Colonic mucosa (tissue), 4 donors: ENCODE measurements around the gene TBC1D22A. TPM values are rescaled to one million over a fixed set of nuclear protein-coding genes. Genes with fewer than 3 reads are reported as not detected.
A peak's percentile ranks its signal among the peaks of the same experiment; 100 is the strongest.

Source experiments
- DNase-seq: peaks from one replicate; pipeline ENCODE4 v3.0.0-alpha.2; 2020
- H3K27ac ChIP-seq: fragments of 200-600 bp; one replicate; pipeline ENCODE4 v1.8.0; 2021
- H3K27me3 ChIP-seq: fragments of 200-600 bp; one replicate; pipeline ENCODE4 v1.8.0; 2021
- H3K36me3 ChIP-seq: fragments of 200-600 bp; one replicate; pipeline ENCODE4 v1.8.0; 2021
- H3K4me1 ChIP-seq: fragments of 200-600 bp; one replicate; pipeline ENCODE4 v1.8.0; 2021; ENCODE audit warnings: mild to moderate bottlenecking
- H3K4me3 ChIP-seq: fragments of 200-600 bp; one replicate; pipeline ENCODE4 v1.8.0; 2021
- H3K9ac ChIP-seq, 2 donors: one replicate each; pipeline ENCODE4 v1.7.0; 2013; ENCODE audit warnings: control low read depth in 2 of 2, low read depth in 2 of 2, low read length in 2 of 2
- H3K9me3 ChIP-seq: fragments of 200-600 bp; one replicate; pipeline ENCODE4 v1.8.0; 2021
- CTCF ChIP-seq: fragments of 200-600 bp; IDR thresholded peaks from one replicate; pipeline ENCODE4 v1.8.0; 2022; ENCODE audit warnings: antibody characterized with exemption, mild to moderate bottlenecking
- intact Hi-C: fragments of 100-400 bp; cut with DNase I; formaldehyde crosslinking; loops from one replicate; pipeline ENCODE4 v1.14.1; 2022
- total RNA-seq, 2 donors: library from RNA; stranded (reverse); fragmentation: NEBNext Ultra II Directional in 1 of 2; extraction: Animal tissue kit (Norgen Biotek cat#: 25700) in 1 of 2; gene quantifications; one replicate each; pipeline ENCODE4 v1.2.1, GENCODE V29; 2021
- donor health status: healthy.
- donor health status: DM: no; HTN: no; CAD: no.
- donor health status: DM: no; HTN: no; CAD: no.

TBC1D22A gene
- total RNA-seq, 2 donors from 2014 or later: 34.2 to 36.4 TPM

- Histone ChIP-seq H3K27me3 (no peaks in the 10 kb centered on the region), H3K36me3 (peaks cover 13% of the 10 kb centered on the region), H3K9me3 (no peaks in the 10 kb centered on the region), H3K4me3 (no peak overlapping the region), H3K9ac (no peak overlapping the region), H3K27ac (no peak overlapping the region), H3K4me1 (no peaks in the 10 kb centered on the region)
- intact Hi-C loops: no loop called here
- no peak for DNase-seq
- TF ChIP-seq CTCF: no peak
Observed at GRCh38 chr22:46789992-46790391, 27.5 kb downstream of the TBC1D22A start.

- intact Hi-C loops: no loop called here
- Histone ChIP-seq H3K9ac (no peak overlapping the region), H3K36me3 (peaks cover 17% of the 10 kb centered on the region), H3K9me3 (no peaks in the 10 kb centered on the region), H3K27ac (peak overlapping the region; percentile 14), H3K4me1 (no peaks in the 10 kb centered on the region), H3K4me3 (no peak overlapping the region), H3K27me3 (no peaks in the 10 kb centered on the region)
- no peak for TF ChIP-seq CTCF
- DNase-seq: no peak
Observed at GRCh38 chr22:46791201-46791731, 28.8 kb downstream of the TBC1D22A start.

GRCh38 chr22:46792061-46792796 lies 29.8 kb downstream of the TBC1D22A start:
- TF ChIP-seq CTCF: no peak
- no peak for DNase-seq
- no peak overlapping the region for H3K4me3 ChIP-seq
- no peaks in the 10 kb centered on the region for H3K4me1 ChIP-seq
- peak overlapping the region; percentile 14 for H3K27ac ChIP-seq
- H3K9me3 ChIP-seq: no peaks in the 10 kb centered on the region
- H3K27me3 ChIP-seq: no peaks in the 10 kb centered on the region
- no peak overlapping the region for H3K9ac ChIP-seq
- intact Hi-C loops: no loop called here
- H3K36me3 ChIP-seq: peaks cover 17% of the 10 kb centered on the region

- intact Hi-C loops: no loop called here
- DNase-seq: no peak
- H3K27me3 ChIP-seq: no peaks in the 10 kb centered on the region
- no peaks in the 10 kb centered on the region for H3K4me1 ChIP-seq
- no peak overlapping the region for H3K9ac ChIP-seq
- H3K36me3 ChIP-seq: peaks cover 17% of the 10 kb centered on the region
- no peak for TF ChIP-seq CTCF
- H3K27ac ChIP-seq: no peak overlapping the region
- H3K4me3 ChIP-seq: no peak overlapping the region
- no peaks in the 10 kb centered on the region for H3K9me3 ChIP-seq
Observed at GRCh38 chr22:46792841-46793261, 30.4 kb downstream of the TBC1D22A start.

- DNase-seq: no peak
- H3K36me3 ChIP-seq: peaks cover 17% of the 10 kb centered on the region
- H3K4me1 ChIP-seq: no peaks in the 10 kb centered on the region
Observed at GRCh38 chr22:46793497-46793896, 31.0 kb downstream of the TBC1D22A start.

More at GRCh38 chr22:46793497-46793896, 31.0 kb downstream of the TBC1D22A start:
- no peaks in the 10 kb centered on the region for H3K9me3 ChIP-seq
- no peak for TF ChIP-seq CTCF
- H3K4me3 ChIP-seq: no peak overlapping the region
- H3K27me3 ChIP-seq: no peaks in the 10 kb centered on the region
- no peak overlapping the region for H3K9ac ChIP-seq
- no peak overlapping the region for H3K27ac ChIP-seq
- intact Hi-C loops: no loop called here
